ENCODE data around the gene PAFAH2.
"Not testable (repeated sequence)": the region's sequence is repeated elsewhere in the genome, so short reads cannot be mapped to it uniquely, and the experiment has no call there.

Gene PAFAH2

GRCh38 chr1:25947027-25947426 lies 50.8 kb downstream of the PAFAH2 start (continued):
- TF ChIP-seq ZNF565 (CRISPR knock-in tag; conservative IDR thresholded peaks at IDR 0.05; ENCODE audit: low read depth) (no peak), SNAI2 (CRISPR knock-in tag; IDR thresholded peaks at IDR 0.05) (no peak)

GRCh38 chr1:25945761-25946160 lies 52.1 kb downstream of the PAFAH2 start:
- TF ChIP-seq ZNF8 (CRISPR knock-in tag; IDR thresholded peaks at IDR 0.05): no peak
- no peak for TF ChIP-seq TCF4 (CRISPR knock-in tag; IDR thresholded peaks at IDR 0.05; ENCODE audit: borderline replicate concordance)
- no peak for TF ChIP-seq RARB (CRISPR knock-in tag; IDR thresholded peaks at IDR 0.05)
- no peak for TF ChIP-seq ISL1 (CRISPR knock-in tag; IDR thresholded peaks at IDR 0.05)
- no peak for TF ChIP-seq GLIS3 (CRISPR knock-in tag; IDR thresholded peaks at IDR 0.05)
- no peak for TF ChIP-seq ZNF70 (CRISPR knock-in tag; IDR thresholded peaks at IDR 0.05)
- TF ChIP-seq ZNF565 (CRISPR knock-in tag; conservative IDR thresholded peaks at IDR 0.05; ENCODE audit: low read depth): no peak
- TF ChIP-seq SNAI2 (CRISPR knock-in tag; IDR thresholded peaks at IDR 0.05): no peak
- no peak for TF ChIP-seq ZC3H10 (CRISPR knock-in tag; IDR thresholded peaks at IDR 0.05)
- no peak for ATAC-seq

GRCh38 chr1:25944986-25945385 lies 52.9 kb downstream of the PAFAH2 start:
- no peak for TF ChIP-seq ZNF70 (CRISPR knock-in tag; IDR thresholded peaks at IDR 0.05)
- TF ChIP-seq ZFP30 (CRISPR knock-in tag; IDR thresholded peaks at IDR 0.05): no peak
- TF ChIP-seq GLIS3 (CRISPR knock-in tag; IDR thresholded peaks at IDR 0.05): no peak
- no peak for TF ChIP-seq ESRRG (CRISPR knock-in tag; IDR thresholded peaks at IDR 0.05)
- TF ChIP-seq ZNF565 (CRISPR knock-in tag; conservative IDR thresholded peaks at IDR 0.05; ENCODE audit: low read depth): no peak
- TF ChIP-seq TSHZ2 (CRISPR knock-in tag; IDR thresholded peaks at IDR 0.05): no peak
- no peak for TF ChIP-seq TOX (CRISPR knock-in tag; IDR thresholded peaks at IDR 0.05; ENCODE audit: borderline replicate concordance)
- no peak for TF ChIP-seq CREB5 (CRISPR knock-in tag; IDR thresholded peaks at IDR 0.05; ENCODE audit: low read depth)
- no peak for TF ChIP-seq CSRNP3 (CRISPR knock-in tag; IDR thresholded peaks at IDR 0.05)
- TF ChIP-seq ZNF8 (CRISPR knock-in tag; IDR thresholded peaks at IDR 0.05): no peak
- TF ChIP-seq SNAI2 (CRISPR knock-in tag; IDR thresholded peaks at IDR 0.05): no peak
- TF ChIP-seq BACH2 (CRISPR knock-in tag; IDR thresholded peaks at IDR 0.05; ENCODE audit: borderline replicate concordance): no peak
- no peak for TF ChIP-seq POU6F1 (CRISPR knock-in tag; IDR thresholded peaks at IDR 0.05; ENCODE audit: borderline replicate concordance, low read depth)
- no peak for TF ChIP-seq RARB (CRISPR knock-in tag; IDR thresholded peaks at IDR 0.05)
- no peak for TF ChIP-seq TCF4 (CRISPR knock-in tag; IDR thresholded peaks at IDR 0.05; ENCODE audit: borderline replicate concordance)
- no peak for TF ChIP-seq PPARA (CRISPR knock-in tag; IDR thresholded peaks at IDR 0.05; ENCODE audit: borderline replicate concordance)
- ATAC-seq: no peak

- ATAC-seq: not testable (repeated sequence)
These were observed 54.4 kb downstream of the PAFAH2 start for GRCh38 chr1:25943511-25943910.

- 0 out of 3 replicates have a peak, but pooled peaks have one; percentile 19 for ATAC-seq
- TF ChIP-seq ARNTL (CRISPR knock-in tag; IDR thresholded peaks at IDR 0.05; ENCODE audit: borderline replicate concordance, low read depth): no peak
- no peak for TF ChIP-seq CREB5 (CRISPR knock-in tag; IDR thresholded peaks at IDR 0.05; ENCODE audit: low read depth)
- TF ChIP-seq ZFP3 (CRISPR knock-in tag; IDR thresholded peaks at IDR 0.05): no peak
- no peak for TF ChIP-seq BACH2 (CRISPR knock-in tag; IDR thresholded peaks at IDR 0.05; ENCODE audit: borderline replicate concordance)
- no peak for TF ChIP-seq ZNF8 (CRISPR knock-in tag; IDR thresholded peaks at IDR 0.05)
- TF ChIP-seq TOX (CRISPR knock-in tag; IDR thresholded peaks at IDR 0.05; ENCODE audit: borderline replicate concordance): no peak
- TF ChIP-seq TCF4 (CRISPR knock-in tag; IDR thresholded peaks at IDR 0.05; ENCODE audit: borderline replicate concordance): no peak
- TF ChIP-seq OSR1 (CRISPR knock-in tag; IDR thresholded peaks at IDR 0.05): no peak
- TF ChIP-seq ZNF70 (CRISPR knock-in tag; IDR thresholded peaks at IDR 0.05): no peak
- no peak for TF ChIP-seq ZC3H10 (CRISPR knock-in tag; IDR thresholded peaks at IDR 0.05)
- TF ChIP-seq TSHZ2 (CRISPR knock-in tag; IDR thresholded peaks at IDR 0.05): no peak
- TF ChIP-seq ESRRG (CRISPR knock-in tag; IDR thresholded peaks at IDR 0.05): no peak
These were observed 60.9 kb downstream of the PAFAH2 start for GRCh38 chr1:25936947-25937346.
